ENCODE results near the gene SPATA2L. TPM values are rescaled to one million over a fixed set of nuclear protein-coding genes. Genes with fewer than 3 reads are reported as not detected.

Gene SPATA2L
- total RNA-seq, 4 donors from 2014 or later: 14.1 to 32.3 (median 21.5) TPM

DNA sequence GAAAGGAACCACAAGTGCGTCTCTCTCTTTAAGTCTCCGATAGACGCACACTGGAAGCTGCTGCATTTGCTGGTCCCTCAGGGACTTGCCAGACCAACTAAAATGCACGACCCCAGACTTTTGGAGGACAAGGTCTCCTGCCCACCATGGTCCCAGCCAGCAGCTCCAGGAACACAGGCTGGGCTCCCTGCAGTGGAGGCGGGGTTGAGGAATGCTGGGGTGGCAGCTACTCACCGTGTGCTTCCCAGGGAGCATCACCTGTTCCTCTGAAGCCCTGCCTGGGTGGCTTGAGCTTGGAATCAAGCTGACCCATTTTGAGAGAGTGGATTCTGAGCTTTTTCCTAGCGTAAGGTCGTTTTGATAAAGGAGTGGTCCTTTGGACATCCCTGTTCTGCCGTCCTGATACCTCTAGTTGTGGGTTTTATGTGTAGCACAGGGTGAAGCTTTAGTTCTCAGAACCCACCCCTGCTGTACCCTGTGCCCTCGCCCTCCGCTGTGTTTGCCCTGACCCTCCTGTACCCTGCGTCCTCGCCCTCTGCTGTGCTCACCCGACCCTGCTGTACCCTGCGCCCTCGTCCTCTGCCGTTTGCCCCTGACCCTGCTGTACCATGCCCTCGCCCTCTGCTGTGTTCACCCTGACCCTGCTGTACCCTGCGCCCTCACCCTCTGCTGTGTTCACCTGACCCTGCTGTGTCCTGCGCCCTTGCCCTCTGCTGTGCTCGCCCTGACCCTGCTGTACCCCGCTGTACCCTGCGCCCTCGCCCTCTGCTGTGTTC is 30.8 kb upstream of the SPATA2L start:
- WGBS: 91% methylated on average over 22 of the region's 24 CpGs
- TF ChIP-seq CTCF (IDR thresholded peaks at IDR 0.05) (no peak), POLR2AphosphoS5 (IDR thresholded peaks at IDR 0.05) (no peak), POLR2A (IDR thresholded peaks at IDR 0.05) (no peak), EP300 (IDR thresholded peaks at IDR 0.05) (no peak)
- Histone ChIP-seq H3K4me1 (no peaks in the 10 kb centered on the region), H3K27ac (no peak overlapping the region), H3K36me3 (peaks cover 96% of the 10 kb centered on the region), H3K27me3 (no peaks in the 10 kb centered on the region), H3K4me3 (no peak overlapping the region), H3K9me3 (no peaks in the 10 kb centered on the region)
- DNase-seq (ENCODE audit: low spot score in 2 of 2): no peak

DNA sequence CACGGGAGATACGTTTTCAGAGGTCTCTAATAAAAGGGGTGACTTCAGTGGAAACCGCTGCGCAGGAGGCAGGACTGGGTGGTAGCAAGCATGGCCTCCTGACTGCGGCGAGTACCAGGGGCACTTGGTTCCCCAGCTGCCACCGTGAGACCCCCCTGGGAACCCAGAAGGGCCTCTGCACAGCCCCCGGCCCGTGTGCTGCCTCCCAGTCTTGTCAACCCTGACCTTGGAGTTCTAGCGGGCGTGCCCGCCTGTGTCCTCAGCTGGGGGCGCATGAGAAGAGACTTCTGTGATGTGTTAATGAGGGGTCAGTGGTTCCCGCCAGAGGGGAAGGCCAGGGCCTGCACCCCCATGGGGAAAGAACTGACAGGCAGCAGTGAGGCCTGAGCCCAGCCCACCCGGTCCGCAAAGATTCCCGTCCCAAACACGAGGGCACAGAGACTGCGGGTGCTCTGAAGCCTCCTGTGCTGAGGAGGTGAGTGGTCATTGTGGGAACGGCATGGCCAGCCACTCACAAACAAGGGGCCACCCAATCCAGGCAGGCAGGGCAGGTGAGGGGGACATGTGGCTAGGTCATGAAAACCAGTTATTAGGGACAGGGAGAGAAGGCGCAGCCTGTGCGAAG is 29.2 kb upstream of the SPATA2L start:
- no peak for TF ChIP-seq CTCF (IDR thresholded peaks at IDR 0.05)
- no peak for TF ChIP-seq POLR2A (IDR thresholded peaks at IDR 0.05)
- TF ChIP-seq POLR2AphosphoS5 (IDR thresholded peaks at IDR 0.05): no peak
- no peak for TF ChIP-seq EP300 (IDR thresholded peaks at IDR 0.05)
- H3K27me3 ChIP-seq: no peaks in the 10 kb centered on the region
- no peaks in the 10 kb centered on the region for H3K4me1 ChIP-seq
- WGBS: 82% methylated on average over 20 of the region's 22 CpGs
- no peak overlapping the region for H3K4me3 ChIP-seq
- H3K27ac ChIP-seq: no peak overlapping the region
- no peak for DNase-seq (ENCODE audit: low spot score in 2 of 2)
- H3K9me3 ChIP-seq: no peaks in the 10 kb centered on the region
- peaks cover 90% of the 10 kb centered on the region for H3K36me3 ChIP-seq

GRCh38 chr16:89729863-89730593 is 28.5 kb upstream of the SPATA2L start:
- WGBS: 85% methylated on average over 13 of the region's 14 CpGs
- Histone ChIP-seq H3K27ac (no peak overlapping the region), H3K36me3 (peaks cover 89% of the 10 kb centered on the region), H3K9me3 (no peaks in the 10 kb centered on the region), H3K27me3 (no peaks in the 10 kb centered on the region), H3K4me1 (no peaks in the 10 kb centered on the region), H3K4me3 (no peak overlapping the region)
- no peak for DNase-seq (ENCODE audit: low spot score in 2 of 2)
- TF ChIP-seq EP300 (IDR thresholded peaks at IDR 0.05) (no peak), CTCF (IDR thresholded peaks at IDR 0.05) (no peak), POLR2AphosphoS5 (IDR thresholded peaks at IDR 0.05) (no peak), POLR2A (IDR thresholded peaks at IDR 0.05) (no peak)

DNA sequence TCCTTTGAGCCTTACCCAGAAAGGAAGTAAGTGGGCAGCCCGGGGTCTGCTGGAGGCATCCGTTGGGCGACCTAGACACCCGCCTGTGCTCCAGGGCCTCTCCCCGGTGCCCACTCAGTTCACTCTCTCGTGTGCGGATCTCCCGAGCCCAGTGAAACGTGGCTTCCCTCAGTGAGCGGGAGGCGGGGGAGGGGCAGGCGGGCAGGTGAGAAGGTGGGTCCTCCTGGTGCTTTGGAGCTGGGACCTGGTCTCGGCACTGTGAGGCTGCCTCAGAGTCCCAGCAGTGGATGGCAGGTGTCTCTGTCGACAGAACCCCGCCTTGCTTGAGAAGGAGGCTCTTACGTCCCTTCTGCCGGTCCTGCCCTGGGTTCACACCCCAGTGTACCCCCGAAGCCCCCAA is 27.8 kb upstream of the SPATA2L start:
- Histone ChIP-seq H3K9me3 (no peaks in the 10 kb centered on the region), H3K4me3 (no peak overlapping the region), H3K27ac (no peak overlapping the region), H3K36me3 (peaks cover 86% of the 10 kb centered on the region), H3K27me3 (no peaks in the 10 kb centered on the region), H3K4me1 (peaks cover 3% of the 10 kb centered on the region)
- DNase-seq (ENCODE audit: low spot score in 2 of 2): no peak
- no peak for TF ChIP-seq CTCF (IDR thresholded peaks at IDR 0.05)
- TF ChIP-seq POLR2AphosphoS5 (IDR thresholded peaks at IDR 0.05): no peak
- no peak for TF ChIP-seq POLR2A (IDR thresholded peaks at IDR 0.05)
- no peak for TF ChIP-seq EP300 (IDR thresholded peaks at IDR 0.05)
- 78% methylated on average over 9 of the region's 18 CpGs for WGBS
